ENCODE data around the gene RTBDN. TPM values are rescaled to one million over a fixed set of nuclear protein-coding genes. Genes with fewer than 3 reads are reported as not detected.

The RTBDN gene
- total and polyA plus RNA-seq, 10 of the 15 experiments (the other 5 are each of a cell fraction or from before 2014, with no cell fraction given), result 0.45 TPM; not detected in 9

- FAIRE-seq (no peak), ATAC-seq (no peak), DNase-seq (ENCODE audit: low read depth, low spot score) (no peak)
- Histone ChIP-seq H3K4me1 (ENCODE audit: control insufficient read depth, insufficient read depth, low read length) (peaks cover 5% of the 10 kb centered on the region; the same call in 1 of the 2 replicates), H3K4me2 (ENCODE audit: control insufficient read depth, insufficient read depth) (no peak overlapping the region), H3K79me2 (ENCODE audit: control insufficient read depth, insufficient read depth, low read length) (no peaks in the 10 kb centered on the region), H3K9ac (ENCODE audit: control insufficient read depth, insufficient read depth, low read length) (no peak overlapping the region), H3K36me3 (ENCODE audit: control insufficient read depth in 2 of 2, insufficient read depth in 2 of 2, low read length in 1 of 2) (no peaks in the 10 kb centered on the region), H3K27me3 (replicated peaks in 1 of 2; ENCODE audit: control insufficient read depth in 2 of 2, insufficient read depth in 2 of 2, low read length in 1 of 2) (no peaks in the 10 kb centered on the region), H4K20me1 (ENCODE audit: control insufficient read depth, insufficient read depth) (no peaks in the 10 kb centered on the region), H3K4me3 (no peak overlapping the region), H2AFZ (ENCODE audit: control insufficient read depth, low read depth, low read length) (no peak overlapping the region), H3K27ac (ENCODE audit: control insufficient read depth, insufficient read depth) (no peak overlapping the region), H3K9me3 (replicated peaks; ENCODE audit: control insufficient read depth, insufficient read depth, low read length) (no peaks in the 10 kb centered on the region; the same call in 2 of the 3 replicates)
- in situ Hi-C loops (cut with MboI), result no loop called here
- RAD21 ChIA-PET (ENCODE audit: unreplicated experiment), result no interaction called here
- intact Hi-C loops (cut with micrococcal nuclease; ENCODE audit: unreplicated experiment), result no loop called here
- BruUV-seq (replicated peaks), result no TSS peak
- CTCF ChIA-PET, result interaction anchor here (1.4 kb wide), 2 partner anchors 24 to 34 kb away, joined by 3 to 4 read pairs; no protein-coding TSS in a partner anchor
- POLR2A ChIA-PET, result interaction anchor here (0.6 to 0.8 kb wide), 2 partner anchors 8 to 106 kb away, joined by 3 to 4 read pairs; no protein-coding TSS in a partner anchor
- SMC1A ChIA-PET (ENCODE audit: uncharacterized antibody, unreplicated experiment), result no interaction called here
- TF ChIP-seq POU2F2 (IDR thresholded peaks at IDR 0.05; ENCODE audit: borderline replicate concordance, low read depth, low read length) (no peak), ZNF274 (IDR thresholded peaks at IDR 0.05; ENCODE audit: insufficient read depth, insufficient read length) (no peak), CBX5 (IDR thresholded peaks at IDR 0.05; ENCODE audit: low read depth) (no peak), ZNF384 (IDR thresholded peaks at IDR 0.05; ENCODE audit: borderline replicate concordance, low read depth, low read length) (no peak), DPF2 (IDR thresholded peaks at IDR 0.05) (no peak), KLF5 (IDR thresholded peaks at IDR 0.05; ENCODE audit: partially characterized antibody) (no peak), ATF3 (IDR thresholded peaks at IDR 0.05; ENCODE audit: borderline replicate concordance, extremely low read depth, low read depth, low read length) (no peak), FOXM1 (IDR thresholded peaks at IDR 0.05; ENCODE audit: low read depth, low read length) (no peak), EED (IDR thresholded peaks at IDR 0.05; ENCODE audit: low read depth) (no peak), SUZ12 (IDR thresholded peaks at IDR 0.05; ENCODE audit: unreplicated experiment) (no peak), ZNF622 (IDR thresholded peaks at IDR 0.05) (no peak), ZNF24 (IDR thresholded peaks at IDR 0.05) (no peak), SIX5 (IDR thresholded peaks at IDR 0.05; ENCODE audit: low read depth, low read length, severe bottlenecking) (no peak), E2F4 (IDR thresholded peaks at IDR 0.05; ENCODE audit: low read depth, low read length) (no peak), JUND (IDR thresholded peaks at IDR 0.05; ENCODE audit: low read depth, low read length) (no peak), SREBF1 (IDR thresholded peaks at IDR 0.05; ENCODE audit: low read length) (no peak), SIN3A (IDR thresholded peaks at IDR 0.05; ENCODE audit: low read depth, low read length) (no peak), LARP7 (IDR thresholded peaks at IDR 0.05) (no peak), NRF1 (conservative IDR thresholded peaks at IDR 0.05; ENCODE audit: low read depth, low read length) (no peak), GATAD2B (conservative IDR thresholded peaks at IDR 0.05; ENCODE audit: low read depth) (no peak)
- WGBS (ENCODE audit: insufficient coverage, insufficient replicate concordance, low lambda C conversion rate, missing lambda C conversion rate), result 44% methylated on average over 3 of the region's 3 CpGs
These were observed 37.3 kb upstream of the RTBDN start for GRCh38 chr19:12871681-12872080.
